WTC11 (cell line): ENCODE results near the gene STK32C. TPM values are rescaled to one million over a fixed set of nuclear protein-coding genes. Genes with fewer than 3 reads are reported as not detected.
"Not testable (repeated sequence)": the region's sequence is repeated elsewhere in the genome, so short reads cannot be mapped to it uniquely, and the experiment has no call there.

Experiments
- ATAC-seq: fragments of 200-7000 bp; cut with Tn5 transposase; 2 replicates; pipeline ENCODE4 v1.10.0; 2021; ENCODE audit warnings: mild to moderate bottlenecking, moderate library complexity
- CTCF ChIA-PET: fragments of 300-600 bp; sonication (Branson Sonifier 250); formaldehyde crosslinking; loops from one replicate; lab custom pipeline; 2021; ENCODE audit warnings: antibody characterized with exemption; lab: Charles Lee
- POLR2A ChIA-PET: fragments of 350-600 bp; sonication (Branson Sonifier 250); formaldehyde crosslinking; loops from one replicate; lab custom pipeline; 2021; ENCODE audit warnings: antibody characterized with exemption; lab: Charles Lee
- DNase-seq: peaks from one replicate; pipeline ENCODE4 v3.0.0; 2021; ENCODE audit warnings: low spot score
- H3K27ac Mint-ChIP-seq: 2 replicates; pipeline ENCODE4 v1.8.0; 2021; ENCODE audit warnings: mixed read lengths
- H3K27me3 Mint-ChIP-seq: 2 replicates; pipeline ENCODE4 v1.8.0; 2021; ENCODE audit warnings: low read depth, mild to moderate bottlenecking, moderate library complexity, mixed read lengths
- H3K36me3 Mint-ChIP-seq: 2 replicates; pipeline ENCODE4 v1.8.0; 2021; ENCODE audit warnings: mixed read lengths
- H3K4me1 Mint-ChIP-seq: 2 replicates; pipeline ENCODE4 v1.8.0; 2022; ENCODE audit warnings: mixed read lengths
- H3K4me3 Mint-ChIP-seq: 2 replicates; pipeline ENCODE4 v1.8.0; 2021; ENCODE audit warnings: mild to moderate bottlenecking, moderate library complexity, mixed read lengths
- H3K9me3 Mint-ChIP-seq: 2 replicates; pipeline ENCODE4 v1.8.0; 2021; ENCODE audit warnings: mixed read lengths
- ATF1 ChIP-seq: sonication (generic); formaldehyde crosslinking; IDR thresholded peaks from 2 replicates; pipeline ENCODE4 v1.8.1; 2023; ENCODE audit warnings: mild to moderate bottlenecking, moderate library complexity, missing genetic modification reagents
- CTCF ChIP-seq: fragments of 200-600 bp; IDR thresholded peaks from 2 replicates; pipeline ENCODE4 v1.8.0; 2022; ENCODE audit warnings: antibody characterized with exemption
- E2F1 ChIP-seq: sonication (generic); formaldehyde crosslinking; IDR thresholded peaks from 2 replicates; pipeline ENCODE4 v1.8.0; 2022; ENCODE audit warnings: mild to moderate bottlenecking, missing genetic modification reagents
- ESRRA ChIP-seq: sonication (generic); formaldehyde crosslinking; IDR thresholded peaks from 2 replicates; pipeline ENCODE4 v1.8.1; 2022; ENCODE audit warnings: mild to moderate bottlenecking, missing genetic modification reagents, borderline replicate concordance
- GABPB1 ChIP-seq: sonication (generic); formaldehyde crosslinking; IDR thresholded peaks from 2 replicates; pipeline ENCODE4 v1.8.1; 2023; ENCODE audit warnings: mild to moderate bottlenecking, missing genetic modification reagents
- IRF2 ChIP-seq: sonication (generic); formaldehyde crosslinking; IDR thresholded peaks from 2 replicates; pipeline ENCODE4 v1.8.0; 2022; ENCODE audit warnings: low read depth, missing genetic modification reagents, borderline replicate concordance
- MAX ChIP-seq: sonication (generic); formaldehyde crosslinking; IDR thresholded peaks from 2 replicates; pipeline ENCODE4 v1.8.0; 2022; ENCODE audit warnings: mild to moderate bottlenecking, missing genetic modification reagents
- NFE2L1 ChIP-seq: sonication (generic); formaldehyde crosslinking; IDR thresholded peaks from 2 replicates; pipeline ENCODE4 v1.8.1; 2023; ENCODE audit warnings: missing genetic modification reagents
- OVOL2 ChIP-seq: fragments of 250-450 bp; sonication (Bioruptor Pico); IDR thresholded peaks from 2 replicates; pipeline ENCODE4 v1.9.0; 2021; ENCODE audit warnings: mild to moderate bottlenecking, borderline replicate concordance
- RELA ChIP-seq: sonication (generic); formaldehyde crosslinking; IDR thresholded peaks from 2 replicates; pipeline ENCODE4 v1.8.1; 2022; ENCODE audit warnings: missing genetic modification reagents, mild to moderate bottlenecking, borderline replicate concordance
- SOX15 ChIP-seq: fragments of 250-450 bp; sonication (Bioruptor Pico); IDR thresholded peaks from 2 replicates; pipeline ENCODE4 v1.9.0; 2021; ENCODE audit warnings: mild to moderate bottlenecking
- TCF7 ChIP-seq: sonication (generic); formaldehyde crosslinking; IDR thresholded peaks from 2 replicates; pipeline ENCODE4 v1.8.0; 2022; ENCODE audit warnings: mild to moderate bottlenecking, low read depth, missing genetic modification reagents, moderate library complexity
- TP53 ChIP-seq: sonication (generic); formaldehyde crosslinking; IDR thresholded peaks from 2 replicates; pipeline ENCODE4 v1.8.1; 2023; ENCODE audit warnings: mild to moderate bottlenecking, missing genetic modification reagents
- ZNF138 ChIP-seq: sonication (generic); formaldehyde crosslinking; conservative IDR thresholded peaks from 2 replicates; pipeline ENCODE4 v1.8.1; 2022; ENCODE audit warnings: mild to moderate bottlenecking, moderate library complexity, missing genetic modification reagents
- total RNA-seq: library from RNA; stranded (reverse); gene quantifications from 3 replicates; pipeline ENCODE4 v1.2.3, GENCODE V29; 2021
- TF ChIP-seq, protein P1 (sequence below): fragments of 250-450 bp; sonication (Bioruptor Pico); IDR thresholded peaks from 2 replicates; pipeline ENCODE4 v1.9.0; 2021; ENCODE audit warnings: moderate library complexity, mild to moderate bottlenecking, inconsistent platforms, borderline replicate concordance

Gene STK32C
- total RNA-seq, 1 experiment from 2014 or later: 20.7 TPM

- H3K27ac Mint-ChIP-seq: no peak overlapping the region
- no peak for TF ChIP-seq IRF2 (CRISPR knock-in tag)
- no peak for TF ChIP-seq ESRRA (CRISPR knock-in tag)
- TF ChIP-seq ATF1 (CRISPR knock-in tag): no peak
- no peak for TF ChIP-seq TP53 (CRISPR knock-in tag)
- TF ChIP-seq ZNF138 (CRISPR knock-in tag): no peak
- no peak for TF ChIP-seq MAX
- no peak for TF ChIP-seq CTCF
- TF ChIP-seq NFE2L1 (CRISPR knock-in tag): no peak
- no peak for TF ChIP-seq TCF7
- no peak for TF ChIP-seq E2F1
- TF ChIP-seq OVOL2 (CRISPR knock-in tag): no peak
- TF ChIP-seq SOX15: no peak
- TF ChIP-seq, protein P1, sequence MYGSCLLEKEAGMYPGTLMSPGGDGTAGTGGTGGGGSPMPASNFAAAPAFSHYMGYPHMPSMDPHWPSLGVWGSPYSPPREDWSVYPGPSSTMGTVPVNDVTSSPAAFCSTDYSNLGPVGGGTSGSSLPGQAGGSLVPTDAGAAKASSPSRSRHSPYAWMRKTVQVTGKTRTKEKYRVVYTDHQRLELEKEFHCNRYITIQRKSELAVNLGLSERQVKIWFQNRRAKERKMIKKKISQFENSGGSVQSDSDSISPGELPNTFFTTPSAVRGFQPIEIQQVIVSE (CRISPR knock-in tag): no peak
- TF ChIP-seq RELA: no peak
- TF ChIP-seq, all 79 proteins: peak for 0
- CTCF ChIA-PET: no interaction called here
- Mint-ChIP-seq H3K9me3 (0 out of 2 replicates have a peak, but pooled peaks cover 7% of the 10 kb centered on the region), H3K4me3 (no peak overlapping the region), H3K36me3 (peaks cover 13% of the 10 kb centered on the region), H3K4me1 (no peaks in the 10 kb centered on the region), H3K27me3 (no peaks in the 10 kb centered on the region)
- DNase-seq (no peak), ATAC-seq (no peak)
- POLR2A ChIA-PET: no interaction called here
Measured at GRCh38 chr10:132320654-132321469, 13.1 kb upstream of the STK32C start.

DNA sequence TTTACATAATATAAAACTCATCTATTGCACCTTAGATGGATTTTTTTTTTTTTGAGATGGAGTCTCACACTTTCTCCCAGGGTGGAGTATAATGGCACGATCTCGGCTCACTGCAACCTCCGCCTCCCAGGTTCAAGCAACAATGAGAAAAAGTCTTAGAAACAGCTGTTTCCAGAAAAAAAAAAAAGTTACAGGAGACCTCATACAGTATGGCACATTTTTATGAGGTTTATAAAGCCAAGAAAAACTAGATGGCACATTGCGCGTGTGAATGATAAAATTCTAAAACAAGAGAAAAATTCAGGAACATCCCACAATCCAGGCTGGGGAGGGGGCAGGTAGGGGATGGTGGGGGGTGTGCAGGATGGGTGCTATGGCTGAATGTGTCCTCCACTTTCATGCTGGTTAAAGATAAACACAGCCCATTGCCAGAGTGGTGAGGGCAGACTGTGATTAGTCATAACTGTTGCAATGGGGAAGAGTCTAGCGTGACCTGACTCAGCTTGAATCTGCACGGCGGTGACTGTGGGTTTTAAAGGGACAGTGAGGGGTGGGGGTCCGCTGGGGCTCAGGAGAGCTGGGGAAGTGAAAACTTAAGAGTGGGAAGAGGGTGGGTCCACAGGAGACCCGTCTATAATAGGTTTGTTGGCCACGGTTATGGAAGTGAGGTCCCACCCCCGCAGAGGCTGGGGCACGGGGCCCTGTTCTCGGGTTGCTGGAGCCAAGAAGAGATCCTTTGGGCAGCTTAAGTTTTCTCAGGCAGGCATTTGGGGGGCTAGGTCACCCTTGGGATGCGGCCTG, 12.3 kb upstream of the STK32C start:
- Mint-ChIP-seq H3K27me3 (no peaks in the 10 kb centered on the region; the same call in 1 of the 2 replicates), H3K36me3 (peaks cover 9% of the 10 kb centered on the region), H3K4me3 (no peak overlapping the region), H3K27ac (no peak overlapping the region), H3K9me3 (peaks cover 6% of the 10 kb centered on the region; the same call in 1 of the 2 replicates), H3K4me1 (no peaks in the 10 kb centered on the region)
- no peak for DNase-seq
- ChIA-PET CTCF (no interaction called here), POLR2A (no interaction called here)
- TF ChIP-seq GABPB1 (CRISPR knock-in tag) (peak; percentile 47; the same call in 1 of the 2 replicates), ATF1 (CRISPR knock-in tag) (no peak)
- ATAC-seq: no peak

- POLR2A ChIA-PET, ATAC-seq, DNase-seq, H3K27ac Mint-ChIP-seq, H3K27me3 Mint-ChIP-seq, H3K36me3 Mint-ChIP-seq, H3K4me3 Mint-ChIP-seq, H3K4me1 Mint-ChIP-seq, CTCF ChIA-PET: not testable (repeated sequence)
- peaks cover 14% of the 10 kb centered on the region for H3K9me3 Mint-ChIP-seq
Measured at GRCh38 chr10:132317477-132317876, 9.7 kb upstream of the STK32C start.
